H9 (cell line): ENCODE data around the gene SHB. TPM values are rescaled to one million over a fixed set of nuclear protein-coding genes. Genes with fewer than 3 reads are reported as not detected.
A peak's percentile ranks its signal among the peaks of the same experiment; 100 is the strongest.

Experiments
- DNase-seq: peaks from one replicate; pipeline ENCODE4 v3.0.0-alpha.2; 2017
- H2AFZ ChIP-seq: one replicate; pipeline ENCODE4 v1.6.1; 2013; ENCODE audit warnings: mild to moderate bottlenecking, low read length, control low read depth, moderate library complexity
- H2AK5ac ChIP-seq: 2 replicates; pipeline ENCODE4 v1.6.1; 2013; ENCODE audit warnings: low read length, control low read depth, mixed read lengths; ENCODE audit not compliant: insufficient read length
- H2BK120ac ChIP-seq: one replicate; pipeline ENCODE4 v1.6.1; 2013; ENCODE audit warnings: low read depth, mild to moderate bottlenecking, low read length, control low read depth, inconsistent platforms; ENCODE audit not compliant: poor library complexity, severe bottlenecking
- H2BK12ac ChIP-seq: 2 replicates; pipeline ENCODE4 v1.6.1; 2013; ENCODE audit warnings: low read length, control low read depth, mixed read lengths, low read depth; ENCODE audit not compliant: insufficient read length
- H2BK15ac ChIP-seq: 2 replicates; pipeline ENCODE4 v1.6.1; 2013; ENCODE audit warnings: low read depth, low read length, control low read depth
- H2BK20ac ChIP-seq: one replicate; pipeline ENCODE4 v1.6.1; 2013; ENCODE audit warnings: low read depth, mild to moderate bottlenecking, low read length, control low read depth, inconsistent platforms; ENCODE audit not compliant: poor library complexity, severe bottlenecking
- H2BK5ac ChIP-seq: 2 replicates; pipeline ENCODE4 v1.6.1; 2013; ENCODE audit warnings: low read length, control low read depth, mixed read lengths; ENCODE audit not compliant: insufficient read length
- H3K14ac ChIP-seq: 2 replicates; pipeline ENCODE4 v1.6.1; 2013; ENCODE audit warnings: low read length, control low read depth; ENCODE audit not compliant: insufficient read depth
- H3K18ac ChIP-seq: 2 replicates; pipeline ENCODE4 v1.6.1; 2013; ENCODE audit warnings: low read depth, mild to moderate bottlenecking, mixed read lengths, low read length, control low read depth; ENCODE audit not compliant: insufficient read length
- H3K23ac ChIP-seq: 2 replicates; pipeline ENCODE4 v1.6.1; 2013; ENCODE audit warnings: low read length, control low read depth, mixed read lengths, low read depth; ENCODE audit not compliant: insufficient read length
- H3K23me2 ChIP-seq: 2 replicates; pipeline ENCODE4 v1.6.1; 2013; ENCODE audit warnings: low read depth, mild to moderate bottlenecking, mixed read lengths, low read length, control low read depth; ENCODE audit not compliant: insufficient read length, poor library complexity, severe bottlenecking
- H3K27ac ChIP-seq: 2 replicates; pipeline ENCODE4 v1.5.1; 2013; ENCODE audit warnings: low read length, control low read depth, mixed read lengths, low read depth; ENCODE audit not compliant: insufficient read length
- H3K27me3 ChIP-seq: 2 replicates; pipeline ENCODE4 v1.6.1; 2013; ENCODE audit warnings: low read length, control low read depth, inconsistent platforms; ENCODE audit not compliant: insufficient read depth
- H3K4ac ChIP-seq: 2 replicates; pipeline ENCODE4 v1.6.1; 2013; ENCODE audit warnings: low read depth, mild to moderate bottlenecking, control low read depth, inconsistent platforms, low read length, moderate library complexity
- H3K4me1 ChIP-seq: 2 replicates; pipeline ENCODE4 v1.6.1; 2013; ENCODE audit warnings: low read length, control low read depth, inconsistent platforms; ENCODE audit not compliant: insufficient read depth
- H3K4me2 ChIP-seq: 2 replicates; pipeline ENCODE4 v1.6.1; 2013; ENCODE audit warnings: low read length, control low read depth, mixed read lengths; ENCODE audit not compliant: insufficient read length, insufficient read depth
- H3K56ac ChIP-seq: 2 replicates; pipeline ENCODE4 v1.6.1; 2013; ENCODE audit warnings: low read depth, mild to moderate bottlenecking, mixed read lengths, low read length, control low read depth; ENCODE audit not compliant: insufficient read length
- H3K79me1 ChIP-seq: 2 replicates; pipeline ENCODE4 v1.6.1; 2013; ENCODE audit warnings: low read depth, mild to moderate bottlenecking, moderate library complexity, low read length, control low read depth, inconsistent platforms; ENCODE audit not compliant: insufficient read depth, poor library complexity, severe bottlenecking
- H3K79me2 ChIP-seq: 2 replicates; pipeline ENCODE4 v1.6.1; 2013; ENCODE audit warnings: low read length, control low read depth, inconsistent platforms; ENCODE audit not compliant: insufficient read depth
- H3K9ac ChIP-seq: 2 replicates; pipeline ENCODE4 v1.6.1; 2013; ENCODE audit warnings: low read length, control low read depth, mixed read lengths; ENCODE audit not compliant: insufficient read length; ENCODE audit errors: extremely low read depth
- H3K9me3 ChIP-seq: one replicate; pipeline ENCODE4 v1.6.1; 2013; ENCODE audit warnings: low read depth, low read length, inconsistent platforms; ENCODE audit not compliant: control insufficient read depth
- H3T11ph ChIP-seq: one replicate; pipeline ENCODE4 v1.6.1; 2013; ENCODE audit warnings: mild to moderate bottlenecking, low read length, control low read depth, inconsistent platforms
- H4K20me1 ChIP-seq: one replicate; pipeline ENCODE4 v1.6.1; 2013; ENCODE audit not compliant: control insufficient read depth, insufficient read length, insufficient read depth
- H4K5ac ChIP-seq: 2 replicates; pipeline ENCODE4 v1.6.1; 2013; ENCODE audit warnings: low read depth, mild to moderate bottlenecking, mixed read lengths, low read length, control low read depth; ENCODE audit not compliant: insufficient read length
- H4K8ac ChIP-seq: replicated peaks from 2 replicates; pipeline ENCODE4 v1.6.1; 2013; ENCODE audit warnings: low read length, control low read depth, mixed read lengths, low read depth; ENCODE audit not compliant: insufficient read length
- H4K91ac ChIP-seq: 2 replicates; pipeline ENCODE4 v1.6.1; 2013; ENCODE audit warnings: low read depth, mild to moderate bottlenecking, moderate library complexity, mixed read lengths, low read length, control low read depth; ENCODE audit not compliant: insufficient read length
- H3K27ac Mint-ChIP-seq, 3 experiments: 2 replicates in 2 of 3; 3 replicates in 1 of 3; pipeline ENCODE4 v1.8.0; 2020 to 2021; ENCODE audit warnings: mixed read lengths in 3 of 3, mild to moderate bottlenecking in 1 of 3, moderate library complexity in 1 of 3
- H3K27me3 Mint-ChIP-seq: 2 replicates; pipeline ENCODE4 v1.8.0; 2021; ENCODE audit warnings: low read depth, mild to moderate bottlenecking, moderate library complexity, mixed read lengths
- H3K36me3 Mint-ChIP-seq, 3 experiments: 2 replicates in 2 of 3; 3 replicates in 1 of 3; pipeline ENCODE4 v1.8.0; 2020 to 2021; ENCODE audit warnings: low read depth in 3 of 3, mixed read lengths in 3 of 3; ENCODE audit not compliant: insufficient read depth in 1 of 3
- H3K4me1 Mint-ChIP-seq, 2 experiments: 2 replicates each; pipeline ENCODE4 v1.8.0; 2020; ENCODE audit warnings: mixed read lengths in 2 of 2
- H3K4me3 Mint-ChIP-seq, 2 experiments: 2 replicates in 1 of 2; 3 replicates in 1 of 2; pipeline ENCODE4 v1.8.0; 2020 to 2021; ENCODE audit warnings: mild to moderate bottlenecking in 2 of 2, mixed read lengths in 2 of 2, moderate library complexity in 1 of 2
- H3K9me3 Mint-ChIP-seq, 2 experiments: 2 replicates in 1 of 2; 3 replicates in 1 of 2; pipeline ENCODE4 v1.8.0; 2020; ENCODE audit warnings: mild to moderate bottlenecking in 2 of 2, mixed read lengths in 2 of 2, moderate library complexity in 1 of 2
- WGBS: extraction: QIAGEN DNeasy Blood & Tissue Kit; methylation state at CpG from one replicate; pipeline ENCODE4 v1.1.7; 2013; ENCODE audit warnings: missing lambda C conversion rate, low lambda C conversion rate, mixed read lengths; ENCODE audit not compliant: insufficient read length; ENCODE audit errors: extremely low coverage; 5-methylcytosine and 5-hydroxymethylcytosine counted together
- total RNA-seq: library from RNA; stranded (reverse); gene quantifications from 2 replicates; pipeline ENCODE4 v1.2.1, GENCODE V29; 2021
- TF ChIP-seq, protein P1 (sequence below): fragments of 200-600 bp; sonication (generic); conservative IDR thresholded peaks from 3 replicates; pipeline ENCODE4 v1.8.0; 2021; ENCODE audit warnings: antibody characterized with exemption, mild to moderate bottlenecking

SHB gene
- total RNA-seq, 1 experiment from 2014 or later: 14.6 TPM

DNA sequence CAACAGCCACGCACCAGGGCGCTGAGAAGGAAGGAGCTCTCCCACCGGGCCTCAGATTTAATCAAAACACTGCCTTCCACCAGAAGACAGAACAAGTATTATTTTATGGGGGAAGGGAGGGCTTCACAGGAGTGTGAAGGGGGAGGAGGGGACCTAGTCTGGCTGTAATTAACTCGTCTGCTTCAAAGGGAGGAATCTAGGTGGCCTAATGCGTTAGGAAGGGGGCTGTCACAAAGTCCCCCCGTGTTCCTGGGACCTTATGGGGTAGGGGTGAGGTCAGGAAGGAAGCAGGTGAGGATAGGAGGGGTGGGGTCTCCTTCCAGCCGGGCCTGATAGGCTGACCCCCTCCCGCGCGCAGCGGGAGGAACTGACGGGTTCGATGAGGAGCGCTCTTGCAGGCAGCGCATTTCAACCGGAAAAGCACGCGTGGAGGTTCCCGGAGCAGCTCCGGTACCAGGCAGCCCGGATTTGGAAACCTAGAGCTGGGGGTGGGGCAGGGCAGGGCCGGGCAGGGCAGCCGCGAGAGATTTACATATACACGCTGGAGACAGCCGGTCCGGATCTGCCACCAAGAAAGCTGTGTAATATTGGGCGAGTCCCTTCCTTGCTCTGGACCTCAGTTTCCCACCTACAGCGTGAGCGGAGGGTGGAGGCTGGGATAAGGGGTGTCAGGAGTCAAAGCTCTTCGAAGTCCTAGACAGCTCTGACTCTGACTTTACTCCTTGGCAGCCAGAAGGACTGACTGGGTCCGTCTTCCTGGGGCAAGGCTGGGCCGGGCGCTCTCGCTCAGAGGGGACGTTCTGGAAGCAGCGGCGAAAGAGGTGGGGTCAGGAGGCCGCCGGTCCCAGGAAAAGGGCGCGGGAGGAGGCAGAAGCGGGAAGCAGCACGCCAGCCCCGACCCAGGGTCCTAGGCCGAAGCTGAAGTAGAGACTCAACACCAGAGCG, 1.8 kb downstream of the SHB start:
- H3K79me2 ChIP-seq: 0 out of 2 replicates have a peak, but pooled peaks cover 2% of the 10 kb centered on the region
- no peak overlapping the region for H3K56ac ChIP-seq
- TF ChIP-seq, protein P1, sequence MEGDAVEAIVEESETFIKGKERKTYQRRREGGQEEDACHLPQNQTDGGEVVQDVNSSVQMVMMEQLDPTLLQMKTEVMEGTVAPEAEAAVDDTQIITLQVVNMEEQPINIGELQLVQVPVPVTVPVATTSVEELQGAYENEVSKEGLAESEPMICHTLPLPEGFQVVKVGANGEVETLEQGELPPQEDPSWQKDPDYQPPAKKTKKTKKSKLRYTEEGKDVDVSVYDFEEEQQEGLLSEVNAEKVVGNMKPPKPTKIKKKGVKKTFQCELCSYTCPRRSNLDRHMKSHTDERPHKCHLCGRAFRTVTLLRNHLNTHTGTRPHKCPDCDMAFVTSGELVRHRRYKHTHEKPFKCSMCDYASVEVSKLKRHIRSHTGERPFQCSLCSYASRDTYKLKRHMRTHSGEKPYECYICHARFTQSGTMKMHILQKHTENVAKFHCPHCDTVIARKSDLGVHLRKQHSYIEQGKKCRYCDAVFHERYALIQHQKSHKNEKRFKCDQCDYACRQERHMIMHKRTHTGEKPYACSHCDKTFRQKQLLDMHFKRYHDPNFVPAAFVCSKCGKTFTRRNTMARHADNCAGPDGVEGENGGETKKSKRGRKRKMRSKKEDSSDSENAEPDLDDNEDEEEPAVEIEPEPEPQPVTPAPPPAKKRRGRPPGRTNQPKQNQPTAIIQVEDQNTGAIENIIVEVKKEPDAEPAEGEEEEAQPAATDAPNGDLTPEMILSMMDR: no peak
- H4K5ac ChIP-seq: no peak overlapping the region
- H3K9ac ChIP-seq: no peak overlapping the region
- Mint-ChIP-seq H3K9me3 (no peaks in the 10 kb centered on the region; a peak in 1 of 5 replicates), H3K36me3 (peaks cover 0 to 7% (median 0%) of the 10 kb centered on the region in 3 experiments; a peak in 4 of 7 replicates), H3K27me3 (peaks cover 26% of the 10 kb centered on the region), H3K4me1 (peaks cover 50 to 54% of the 10 kb centered on the region in 2 experiments), H3K27ac (no peak overlapping the region; a peak in 1 of 7 replicates), H3K4me3 (peak overlapping the region; percentile 74 to 87)
- no peak overlapping the region for H2BK12ac ChIP-seq
- H3K4ac ChIP-seq: no peak overlapping the region
- H3K27ac ChIP-seq: no peak overlapping the region
- peak; percentile 49 for DNase-seq
- peaks cover 2% of the 10 kb centered on the region for H4K20me1 ChIP-seq
- peak overlapping the region; percentile 94 for H3K4me2 ChIP-seq
- no peak overlapping the region for H2AK5ac ChIP-seq
- peaks cover 2% of the 10 kb centered on the region for H3K79me1 ChIP-seq
- H3K23me2 ChIP-seq: peaks cover 21% of the 10 kb centered on the region
- H2BK120ac ChIP-seq: no peak overlapping the region
- no peak overlapping the region for H4K8ac ChIP-seq
- H3K27me3 ChIP-seq: no peaks in the 10 kb centered on the region; the same call in 1 of the 2 replicates
- no peak overlapping the region for H2AFZ ChIP-seq
- H3K4me1 ChIP-seq: no peaks in the 10 kb centered on the region; the same call in 1 of the 2 replicates
- H2BK15ac ChIP-seq: no peak overlapping the region
- H4K91ac ChIP-seq: no peak overlapping the region
- no peak overlapping the region for H3K18ac ChIP-seq
- no peak overlapping the region for H3K23ac ChIP-seq
- no CpG with 5 or more reads among the region's 47 CpGs for WGBS
- H3K14ac ChIP-seq: peak overlapping the region; percentile 83; the same call in 1 of the 2 replicates
- H2BK20ac ChIP-seq: no peak overlapping the region
- no peak overlapping the region for H3T11ph ChIP-seq
- H3K9me3 ChIP-seq: no peaks in the 10 kb centered on the region
- no peak overlapping the region for H2BK5ac ChIP-seq
